Thyroid gland (tissue), 4 donors: Measurements from ENCODE around the gene MYO1D.

Experiments
- POLR2A ChIP-seq, 2 donors: fragments of 450-650 bp; IDR thresholded peaks; one replicate each; pipeline ENCODE4 v1.6.1; 2017; ENCODE audit warnings: antibody characterized with exemption in 2 of 2, mild to moderate bottlenecking in 2 of 2, moderate library complexity in 1 of 2
- TF ChIP-seq, protein P1 (sequence below), 6 experiments: fragments of 200-600 bp in 3 of 6; fragments of 450-650 bp in 3 of 6; sonication (generic) in 3 of 6; IDR thresholded peaks; one replicate each; pipeline ENCODE4 v1.5.1; 2016 to 2019; ENCODE audit warnings: antibody characterized with exemption in 6 of 6, mild to moderate bottlenecking in 2 of 6, inconsistent platforms in 1 of 6, moderate library complexity in 1 of 6

GRCh38 chr17:32917081-32917480 is 40.2 kb upstream of the MYO1D start:
- no peak for TF ChIP-seq POLR2A (IDR thresholded peaks at IDR 0.05)
- TF ChIP-seq, protein P1, sequence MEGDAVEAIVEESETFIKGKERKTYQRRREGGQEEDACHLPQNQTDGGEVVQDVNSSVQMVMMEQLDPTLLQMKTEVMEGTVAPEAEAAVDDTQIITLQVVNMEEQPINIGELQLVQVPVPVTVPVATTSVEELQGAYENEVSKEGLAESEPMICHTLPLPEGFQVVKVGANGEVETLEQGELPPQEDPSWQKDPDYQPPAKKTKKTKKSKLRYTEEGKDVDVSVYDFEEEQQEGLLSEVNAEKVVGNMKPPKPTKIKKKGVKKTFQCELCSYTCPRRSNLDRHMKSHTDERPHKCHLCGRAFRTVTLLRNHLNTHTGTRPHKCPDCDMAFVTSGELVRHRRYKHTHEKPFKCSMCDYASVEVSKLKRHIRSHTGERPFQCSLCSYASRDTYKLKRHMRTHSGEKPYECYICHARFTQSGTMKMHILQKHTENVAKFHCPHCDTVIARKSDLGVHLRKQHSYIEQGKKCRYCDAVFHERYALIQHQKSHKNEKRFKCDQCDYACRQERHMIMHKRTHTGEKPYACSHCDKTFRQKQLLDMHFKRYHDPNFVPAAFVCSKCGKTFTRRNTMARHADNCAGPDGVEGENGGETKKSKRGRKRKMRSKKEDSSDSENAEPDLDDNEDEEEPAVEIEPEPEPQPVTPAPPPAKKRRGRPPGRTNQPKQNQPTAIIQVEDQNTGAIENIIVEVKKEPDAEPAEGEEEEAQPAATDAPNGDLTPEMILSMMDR (IDR thresholded peaks at IDR 0.05), result no peak
